ENCODE measurements around the gene RAB3IL1.

DNA sequence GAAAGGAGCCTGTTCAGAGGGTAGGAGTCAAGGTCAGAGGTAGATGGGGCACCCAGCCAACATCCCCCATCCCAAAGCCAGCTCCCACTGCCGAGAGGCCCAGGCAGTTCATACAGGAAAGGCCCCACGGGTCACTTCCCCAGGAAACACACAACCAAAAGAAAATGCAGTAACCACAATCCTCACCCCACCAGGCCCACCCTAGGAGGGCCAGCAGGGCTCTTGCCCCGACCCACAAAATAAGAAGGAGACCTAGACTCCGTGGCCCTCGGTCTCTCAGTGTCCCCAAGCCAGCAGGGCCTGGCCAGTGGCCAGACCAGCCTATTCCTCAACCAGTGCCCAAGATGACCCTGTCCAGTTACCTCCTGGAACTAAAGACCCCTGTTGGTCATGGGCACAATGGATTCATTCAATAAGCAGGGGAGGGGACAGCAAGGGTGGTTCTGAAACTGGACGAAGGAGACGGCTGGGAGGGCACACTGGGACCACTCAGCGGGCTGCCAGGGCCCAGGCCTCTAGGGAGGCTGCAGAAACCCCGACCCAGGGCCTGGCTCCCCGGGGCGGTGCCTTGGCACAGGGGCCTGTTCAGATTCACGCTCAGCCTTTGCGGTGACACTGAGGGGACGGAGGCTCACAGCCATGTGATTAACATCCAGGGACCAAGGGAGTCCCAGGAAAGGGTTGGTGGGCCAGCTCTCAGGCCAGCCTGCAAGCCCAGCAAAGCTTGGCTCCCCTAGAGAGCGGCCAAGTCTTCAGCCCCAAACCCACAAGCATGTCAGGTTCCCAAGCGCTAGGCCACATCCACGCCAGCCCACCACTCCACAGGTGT is 5.5 kb downstream of the RAB3IL1 start:
- TF ChIP-seq, protein P1, sequence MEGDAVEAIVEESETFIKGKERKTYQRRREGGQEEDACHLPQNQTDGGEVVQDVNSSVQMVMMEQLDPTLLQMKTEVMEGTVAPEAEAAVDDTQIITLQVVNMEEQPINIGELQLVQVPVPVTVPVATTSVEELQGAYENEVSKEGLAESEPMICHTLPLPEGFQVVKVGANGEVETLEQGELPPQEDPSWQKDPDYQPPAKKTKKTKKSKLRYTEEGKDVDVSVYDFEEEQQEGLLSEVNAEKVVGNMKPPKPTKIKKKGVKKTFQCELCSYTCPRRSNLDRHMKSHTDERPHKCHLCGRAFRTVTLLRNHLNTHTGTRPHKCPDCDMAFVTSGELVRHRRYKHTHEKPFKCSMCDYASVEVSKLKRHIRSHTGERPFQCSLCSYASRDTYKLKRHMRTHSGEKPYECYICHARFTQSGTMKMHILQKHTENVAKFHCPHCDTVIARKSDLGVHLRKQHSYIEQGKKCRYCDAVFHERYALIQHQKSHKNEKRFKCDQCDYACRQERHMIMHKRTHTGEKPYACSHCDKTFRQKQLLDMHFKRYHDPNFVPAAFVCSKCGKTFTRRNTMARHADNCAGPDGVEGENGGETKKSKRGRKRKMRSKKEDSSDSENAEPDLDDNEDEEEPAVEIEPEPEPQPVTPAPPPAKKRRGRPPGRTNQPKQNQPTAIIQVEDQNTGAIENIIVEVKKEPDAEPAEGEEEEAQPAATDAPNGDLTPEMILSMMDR (IDR thresholded peaks at IDR 0.05), result no peak
- no peak for TF ChIP-seq POLR2A (IDR thresholded peaks at IDR 0.05)
